Stimulated activated CD8-positive, alpha-beta memory T cell treated with anti-CD3 and anti-CD28 coated beads, Interleukin-12 subunit alpha, Interleukin-12 subunit beta, amount 100 ng/mL, for 24 hours (primary cell): ENCODE measurements around the gene BTBD9.

ENCODE experiments used
- DNase-seq: peaks from one replicate; pipeline ENCODE4 v3.0.0-alpha.2; 2020; ENCODE audit errors: extremely low read depth

BTBD9 gene

DNA sequence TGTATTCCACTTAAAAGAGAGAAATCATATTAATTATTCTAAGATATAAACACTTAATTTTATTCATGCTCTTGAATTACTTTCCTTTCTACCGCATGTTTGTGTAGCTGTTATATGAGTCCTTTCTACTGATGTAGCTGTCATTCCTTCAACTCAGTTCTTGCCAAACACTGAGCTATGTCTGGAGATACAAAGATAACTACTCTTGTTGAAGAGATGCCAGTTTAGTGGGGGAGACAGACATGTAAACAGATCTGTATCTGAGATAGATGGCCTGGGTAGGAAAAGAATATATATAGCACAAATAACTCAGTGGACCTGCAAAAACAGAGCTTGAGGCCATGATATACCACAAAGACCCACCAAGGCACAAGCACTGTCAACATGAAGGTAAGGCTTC, 157.3 kb downstream of the BTBD9 start:
- DNase-seq = no peak

- no peak for DNase-seq
Observed at GRCh38 chr6:38481851-38482250, 157.9 kb downstream of the BTBD9 start.

GRCh38 chr6:38481211-38481836, 158.4 kb downstream of the BTBD9 start:
- DNase-seq = no peak

- no peak for DNase-seq
Observed at GRCh38 chr6:38480036-38480435, 159.7 kb downstream of the BTBD9 start.

- DNase-seq = no peak
Observed at GRCh38 chr6:38479331-38479730, 160.4 kb downstream of the BTBD9 start.

DNA sequence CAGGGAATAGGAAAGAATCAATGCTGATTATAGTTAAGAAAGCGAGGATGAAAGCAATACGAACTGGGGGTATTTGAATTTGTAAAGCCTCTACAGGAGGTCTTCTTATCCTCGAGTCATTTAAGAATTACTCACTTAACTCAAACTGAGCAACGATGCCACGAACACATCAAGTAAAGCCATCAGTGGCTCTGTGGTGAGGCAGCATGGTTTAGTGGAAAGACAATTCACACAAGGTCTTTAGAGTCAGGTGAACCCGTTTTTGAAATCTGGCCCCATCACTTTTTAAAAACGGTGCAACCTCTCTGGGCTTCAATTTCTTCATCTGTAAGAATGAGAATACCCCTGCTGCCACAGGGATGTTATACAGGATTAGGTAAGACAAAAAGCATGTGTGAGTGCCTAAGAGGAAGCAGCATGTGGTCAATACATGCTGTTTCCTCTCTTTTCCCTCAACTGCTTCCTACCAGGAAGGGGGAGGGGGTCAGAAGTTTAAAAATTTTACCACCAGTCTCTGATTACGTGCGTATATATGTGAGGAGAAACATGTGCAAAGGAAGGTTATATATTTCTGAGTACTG, 162.0 kb downstream of the BTBD9 start:
- no peak for DNase-seq

DNA sequence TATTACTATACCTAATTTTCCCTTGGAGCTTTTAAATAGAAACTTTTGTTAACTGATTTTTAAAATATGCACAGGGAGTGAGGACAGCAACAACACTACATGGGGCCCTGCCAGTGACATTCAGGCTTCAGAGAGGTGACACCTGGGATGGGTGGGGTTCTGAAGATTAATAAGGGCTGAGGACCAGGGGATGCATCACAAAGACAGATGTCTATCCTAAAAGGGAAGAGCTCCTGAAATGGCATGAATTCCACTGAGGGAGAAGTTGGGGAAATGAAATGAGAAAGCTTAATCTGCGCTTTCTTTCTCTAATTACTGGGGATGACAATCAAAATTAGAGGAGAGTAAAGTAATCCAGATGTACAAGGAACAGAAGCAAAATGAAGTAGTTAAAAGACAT, 162.8 kb downstream of the BTBD9 start:
- no peak for DNase-seq

- DNase-seq = no peak
Observed at GRCh38 chr6:38476141-38476540, 163.6 kb downstream of the BTBD9 start.

DNA sequence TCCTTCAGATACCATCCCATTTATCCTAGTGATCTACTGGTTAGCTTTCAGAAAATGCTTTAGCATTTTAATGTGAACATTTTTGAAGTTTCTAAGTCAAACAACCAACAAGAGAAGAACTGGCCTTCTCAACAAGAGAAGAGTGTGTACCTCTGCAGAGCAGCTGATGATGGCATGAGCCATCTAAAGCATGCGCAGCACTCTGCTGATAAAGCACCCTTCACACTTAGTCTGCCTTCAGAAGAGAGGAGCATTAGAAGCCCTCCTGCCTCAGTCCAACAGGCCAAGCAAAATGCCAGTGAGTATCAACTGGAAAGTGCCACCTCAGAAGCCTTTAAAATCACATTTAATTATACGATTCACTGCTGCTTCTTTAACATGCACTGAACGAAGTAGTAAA, 169.2 kb downstream of the BTBD9 start:
- no peak for DNase-seq

DNA sequence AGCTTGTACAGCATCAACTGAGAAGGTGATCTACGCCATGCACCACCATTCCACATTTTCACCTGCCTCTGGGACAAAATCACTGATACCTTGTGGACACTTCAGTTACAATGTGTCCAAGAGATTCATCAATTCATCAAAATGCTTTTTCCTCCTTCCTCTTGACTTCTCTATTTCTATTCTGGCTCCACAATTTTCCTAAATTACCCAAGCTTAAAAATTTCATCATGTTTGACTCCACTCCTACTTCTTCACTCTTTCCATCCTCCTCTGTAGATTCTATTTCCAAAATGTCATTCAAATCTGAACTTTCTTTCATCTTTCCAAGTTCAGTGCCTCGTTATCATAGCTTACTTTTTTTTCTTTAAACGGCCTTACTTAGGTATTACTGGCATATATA, 172.2 kb downstream of the BTBD9 start:
- DNase-seq = no peak

- DNase-seq = no peak
Observed at GRCh38 chr6:38460186-38460585, 179.5 kb downstream of the BTBD9 start.

- no peak for DNase-seq
Observed at GRCh38 chr6:38459291-38459690, 180.4 kb downstream of the BTBD9 start.

GRCh38 chr6:38453861-38454260, 185.9 kb downstream of the BTBD9 start:
- DNase-seq = no peak

- DNase-seq = no peak
Observed at GRCh38 chr6:38452816-38453660, 186.7 kb downstream of the BTBD9 start.

DNA sequence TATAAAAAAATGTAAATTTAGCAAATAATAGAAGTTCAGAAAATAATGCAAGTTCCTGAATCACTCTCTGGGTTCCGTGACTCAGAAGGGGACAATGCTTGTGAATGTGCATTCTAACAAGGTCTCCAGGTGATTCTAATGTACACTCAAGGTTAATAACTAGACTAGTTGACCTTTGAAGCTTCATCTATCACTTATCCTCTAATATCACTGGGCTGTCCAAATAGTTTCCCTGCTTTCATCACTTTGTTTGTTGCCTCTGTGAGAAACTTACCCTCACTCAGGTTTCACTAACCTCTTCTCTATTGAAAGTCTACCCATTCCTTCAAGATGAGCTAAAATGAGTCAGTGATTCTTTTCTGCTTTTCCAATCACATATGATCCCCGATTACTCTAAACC, 189.0 kb downstream of the BTBD9 start:
- DNase-seq = no peak

DNA sequence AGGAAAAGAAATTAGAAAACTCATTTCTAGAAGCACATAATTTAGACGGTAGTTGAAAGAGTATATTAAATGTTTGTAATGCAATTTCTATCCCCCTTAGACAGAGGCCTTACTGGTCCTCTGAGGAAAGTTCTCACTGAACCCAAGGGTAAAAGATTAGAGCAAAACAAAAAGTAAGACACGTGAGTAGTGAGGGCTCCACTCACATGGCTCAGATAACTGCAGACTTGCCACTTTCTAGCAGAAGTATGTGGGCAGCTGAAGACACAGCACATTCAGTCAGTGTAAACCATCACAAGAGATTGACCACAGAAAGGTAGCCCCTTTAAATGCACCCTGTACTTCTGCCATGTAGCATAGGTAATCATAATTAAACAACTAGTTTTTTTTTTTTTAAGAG, 193.8 kb downstream of the BTBD9 start:
- no peak for DNase-seq

DNA sequence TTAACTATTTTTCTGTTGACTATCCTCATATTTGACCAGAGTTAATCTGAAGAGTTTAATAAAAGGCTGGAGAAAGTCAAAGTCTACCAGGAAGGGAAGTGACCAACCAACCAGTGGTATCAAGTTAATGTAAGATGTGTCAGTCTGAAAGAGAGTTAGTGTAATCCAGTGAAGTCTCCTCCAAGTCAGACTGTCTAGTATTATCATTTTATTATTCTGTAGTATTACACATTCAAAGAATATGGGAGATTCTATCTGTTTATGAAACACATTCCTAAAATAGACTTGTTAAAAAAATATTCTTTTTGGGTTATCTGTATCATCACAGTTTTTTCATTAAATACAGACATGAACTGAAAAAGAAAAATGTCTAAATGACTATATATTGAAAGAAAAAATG, 194.4 kb downstream of the BTBD9 start:
- no peak for DNase-seq

GRCh38 chr6:38443352-38444144, 196.2 kb downstream of the BTBD9 start:
- DNase-seq = no peak

DNA sequence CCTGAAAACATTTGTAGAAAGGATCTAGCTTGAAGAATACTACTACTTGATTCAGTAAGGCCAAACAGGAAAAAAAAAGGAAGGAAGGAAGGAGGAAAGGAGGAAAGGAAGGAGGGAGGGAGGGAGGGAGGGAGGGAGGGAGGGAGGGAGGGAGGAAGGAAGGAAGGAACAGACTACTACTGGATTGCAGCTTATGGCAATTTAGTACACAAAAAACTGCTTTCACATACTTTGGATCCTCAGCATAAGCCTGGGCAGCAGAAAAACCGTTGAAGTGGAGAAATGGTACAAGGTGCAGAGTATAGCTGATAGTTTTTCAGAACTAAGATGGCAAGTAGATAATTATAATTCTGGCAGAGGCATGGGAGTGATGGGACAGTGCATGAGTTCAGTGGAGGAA, 201.6 kb downstream of the BTBD9 start:
- DNase-seq = no peak

DNA sequence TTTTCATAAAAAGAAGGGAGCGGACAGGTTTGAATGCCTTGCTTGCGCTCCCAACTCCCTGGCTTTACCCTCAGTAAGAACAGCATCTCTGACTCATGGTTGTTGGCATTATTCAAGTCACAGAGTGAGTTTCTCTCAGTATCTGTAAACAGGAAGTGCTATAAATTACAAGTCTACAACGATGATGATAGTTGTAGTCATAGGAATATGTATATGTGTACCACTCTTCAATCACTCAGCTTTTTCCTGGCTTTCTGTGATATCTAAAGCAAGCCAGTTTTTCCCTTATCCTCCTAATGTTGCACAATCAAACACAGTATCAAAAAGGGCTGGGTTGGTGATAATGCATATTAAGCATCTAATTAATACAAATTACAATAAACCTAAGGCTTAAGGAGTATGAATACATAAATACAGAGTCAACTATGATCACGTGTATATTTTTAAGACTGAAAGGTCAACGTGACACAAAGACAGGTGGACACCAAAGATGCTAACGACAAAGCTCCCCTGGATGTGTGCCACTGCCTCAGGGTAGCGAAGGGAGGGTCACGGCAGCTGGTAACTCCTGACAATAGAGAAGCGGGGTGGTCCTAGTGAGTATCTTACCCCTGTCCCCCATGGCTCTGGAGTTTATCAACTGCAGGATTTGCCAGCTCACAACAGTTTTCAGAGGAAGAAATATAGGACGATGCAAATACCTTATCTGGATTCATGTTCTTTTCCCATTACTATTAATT, 202.8 kb downstream of the BTBD9 start:
- DNase-seq = no peak

DNA sequence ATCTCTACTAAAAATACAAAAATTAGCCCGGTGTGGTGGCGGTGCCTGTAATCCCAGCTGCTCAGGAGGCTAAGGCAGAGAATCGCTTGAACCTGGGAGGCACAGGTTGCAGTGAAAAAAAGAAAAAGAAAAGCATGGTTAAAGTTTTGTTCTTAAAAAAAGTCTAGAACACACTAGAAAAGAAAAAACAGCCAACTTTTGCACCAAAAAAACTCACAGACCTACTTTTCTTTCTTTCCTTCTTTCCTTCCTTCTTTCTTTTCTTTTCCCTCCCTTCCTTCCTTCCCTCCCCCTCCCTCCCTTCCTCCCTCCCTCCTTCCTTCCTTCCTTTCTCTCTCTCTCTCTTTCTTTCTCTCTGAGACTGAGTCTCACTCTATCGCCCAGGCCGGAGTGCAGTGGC, 204.4 kb downstream of the BTBD9 start:
- DNase-seq = no peak

DNA sequence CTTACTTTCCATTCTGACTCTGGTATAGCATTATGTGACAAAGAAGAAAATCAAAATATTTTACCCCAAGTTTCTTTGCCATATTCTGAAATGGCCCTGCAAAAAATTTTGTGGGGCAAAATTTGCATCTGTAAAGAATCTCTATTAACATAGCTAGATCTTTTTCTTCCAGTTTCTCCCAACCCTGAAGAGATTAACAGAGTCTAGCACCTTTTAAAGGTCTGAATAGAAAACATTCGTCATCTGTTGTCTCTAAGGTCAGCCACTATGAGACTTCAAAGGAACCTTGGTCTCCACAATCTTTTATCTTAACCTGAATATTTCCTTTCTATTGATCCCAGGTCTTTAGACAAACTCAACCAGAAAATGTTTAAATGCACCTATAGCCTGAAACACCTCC, 205.7 kb downstream of the BTBD9 start:
- DNase-seq = no peak
